Daoy (cell line): ENCODE results near the gene GZMM. TPM values are rescaled to one million over a fixed set of nuclear protein-coding genes. Genes with fewer than 3 reads are reported as not detected.
"Not testable (repeated sequence)": the region's sequence is repeated elsewhere in the genome, so short reads cannot be mapped to it uniquely, and the experiment has no call there.

Source experiments
- DNase-seq: peaks from one replicate; pipeline ENCODE4 v3.0.0-alpha.2; 2015; ENCODE audit warnings: low read depth
- total RNA-seq: library from RNA; depleted of rRNA; stranded (reverse); fragments of >200 nt; shearing (Covaris generic); gene quantifications from 2 replicates; pipeline ENCODE4 v1.2.3, GENCODE V29; 2014

The GZMM gene
- total RNA-seq, 1 experiment from 2014 or later, result 4.2 TPM

GRCh38 chr19:582497-583197, 38.8 kb downstream of the GZMM start:
- no peak for DNase-seq

- no peak for DNase-seq
Measured at GRCh38 chr19:583198-583967, 39.5 kb downstream of the GZMM start.

- no peak for DNase-seq
Measured at GRCh38 chr19:583968-584239, 40.1 kb downstream of the GZMM start.

- peak; percentile 78 for DNase-seq
Measured at GRCh38 chr19:584240-585001, 40.6 kb downstream of the GZMM start.

GRCh38 chr19:585146-585545, 41.3 kb downstream of the GZMM start:
- DNase-seq, result not testable (repeated sequence)

- no peak for DNase-seq
Measured at GRCh38 chr19:585551-586110, 41.8 kb downstream of the GZMM start.

GRCh38 chr19:588093-588740, 44.4 kb downstream of the GZMM start:
- peak; percentile 95 for DNase-seq

- no peak for DNase-seq
Measured at GRCh38 chr19:588741-589692, 45.2 kb downstream of the GZMM start.

GRCh38 chr19:589693-590395, 46.0 kb downstream of the GZMM start, which contains the start of gene HCN2:
Gene HCN2, plus strand, starts transcription at chr19:589881. Its CDS starts 65 bp downstream, at chr19:589946.
- no peak for DNase-seq

GRCh38 chr19:590396-590745, 46.5 kb downstream of the GZMM start:
- DNase-seq, result peak; percentile 78

- DNase-seq, result no peak
Measured at GRCh38 chr19:590750-591098, 46.9 kb downstream of the GZMM start.

GRCh38 chr19:591099-591958, 47.5 kb downstream of the GZMM start:
- peak; percentile 67 for DNase-seq

- DNase-seq, result no peak
Measured at GRCh38 chr19:592101-592500, 48.2 kb downstream of the GZMM start.

GRCh38 chr19:593055-593454, 49.2 kb downstream of the GZMM start:
- DNase-seq, result no peak

GRCh38 chr19:593505-593904, 49.7 kb downstream of the GZMM start:
- DNase-seq, result no peak

GRCh38 chr19:594265-594870, 50.5 kb downstream of the GZMM start:
- DNase-seq, result no peak

- DNase-seq, result no peak
Measured at GRCh38 chr19:595326-596262, 51.7 kb downstream of the GZMM start.

GRCh38 chr19:596263-596655, 52.4 kb downstream of the GZMM start:
- no peak for DNase-seq
